ENCODE measurements around the gene TMEM79.

Gene TMEM79

GRCh38 chr1:156284112-156284511 is at the start of gene TMEM79:
Gene TMEM79, plus strand, starts transcription at chr1:156284325. Its CDS starts 902 bp downstream, at chr1:156285227.
- Mint-ChIP-seq H3K27ac (peak within 1 kb of the TSS; percentile 94), H3K9me3 (no peaks in the 10 kb centered on the region), H3K27me3 (ENCODE audit: low read depth) (no peaks in the 10 kb centered on the region), H3K4me1 (ENCODE audit: low read depth) (peaks cover 25% of the 10 kb centered on the region), H3K36me3 (ENCODE audit: low read depth) (peaks cover 9% of the 10 kb centered on the region), H3K4me3 (peak within 1 kb of the TSS; percentile 93)

DNA sequence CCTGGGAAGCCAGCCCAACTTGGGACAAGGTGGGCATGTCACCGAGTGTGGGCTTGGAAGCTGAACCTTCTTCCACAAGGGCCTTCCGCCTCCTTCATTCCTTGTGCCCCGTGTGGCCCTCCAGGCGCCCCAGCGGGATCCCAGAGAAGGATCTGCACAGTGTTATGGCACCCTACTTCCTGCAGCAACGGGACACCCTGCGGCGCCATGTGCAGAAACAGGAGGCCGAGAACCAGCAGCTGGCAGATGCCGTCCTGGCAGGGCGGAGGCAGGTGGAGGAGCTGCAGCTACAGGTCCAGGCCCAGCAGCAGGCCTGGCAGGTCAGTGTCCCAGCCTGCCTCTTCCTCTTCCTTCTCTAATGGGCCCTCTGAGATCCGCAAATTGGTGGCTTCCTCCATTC is 48.0 kb upstream of the TMEM79 start:
- Mint-ChIP-seq H3K4me3 (no peak overlapping the region), H3K4me1 (ENCODE audit: low read depth) (peaks cover 5% of the 10 kb centered on the region), H3K27ac (no peak overlapping the region), H3K36me3 (ENCODE audit: low read depth) (peaks cover 34% of the 10 kb centered on the region), H3K9me3 (no peaks in the 10 kb centered on the region), H3K27me3 (ENCODE audit: low read depth) (no peaks in the 10 kb centered on the region)

- Mint-ChIP-seq H3K36me3 (ENCODE audit: low read depth) (peaks cover 35% of the 10 kb centered on the region), H3K27ac (no peak overlapping the region), H3K9me3 (no peaks in the 10 kb centered on the region), H3K4me1 (ENCODE audit: low read depth) (peaks cover 5% of the 10 kb centered on the region), H3K27me3 (ENCODE audit: low read depth) (no peaks in the 10 kb centered on the region), H3K4me3 (no peak overlapping the region)
These were observed 45.9 kb upstream of the TMEM79 start for GRCh38 chr1:156238248-156238647.

DNA sequence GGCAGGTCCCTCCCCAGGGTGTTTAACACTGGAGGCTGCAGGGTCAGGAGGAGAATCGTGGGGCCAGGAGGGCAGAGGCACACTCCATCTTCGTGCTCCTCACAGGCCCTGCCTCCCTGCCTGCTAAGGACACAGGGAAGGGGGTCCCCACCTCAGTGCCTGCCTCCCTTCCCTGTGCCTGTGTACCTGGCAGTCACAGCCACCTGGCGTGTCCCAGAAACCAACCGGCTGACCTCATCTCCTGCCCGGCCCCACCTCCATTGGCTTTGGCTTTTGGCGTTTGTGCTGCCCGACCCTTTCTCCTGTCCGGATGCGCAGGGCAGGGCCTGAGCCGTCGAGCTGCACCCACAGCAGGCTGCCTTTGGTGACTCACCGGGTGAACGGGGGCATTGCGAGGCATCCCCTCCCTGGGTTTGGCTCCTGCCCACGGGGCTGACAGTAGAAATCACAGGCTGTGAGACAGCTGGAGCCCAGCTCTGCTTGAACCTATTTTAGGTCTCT is 42.8 kb upstream of the TMEM79 start:
- Mint-ChIP-seq H3K27me3 (ENCODE audit: low read depth) (no peaks in the 10 kb centered on the region), H3K36me3 (ENCODE audit: low read depth) (peaks cover 25% of the 10 kb centered on the region), H3K4me3 (no peak overlapping the region), H3K9me3 (no peaks in the 10 kb centered on the region), H3K27ac (no peak overlapping the region), H3K4me1 (ENCODE audit: low read depth) (peaks cover 11% of the 10 kb centered on the region)

- Mint-ChIP-seq H3K27me3 (ENCODE audit: low read depth) (no peaks in the 10 kb centered on the region), H3K4me3 (no peak within 1 kb of the TSS), H3K9me3 (no peaks in the 10 kb centered on the region), H3K27ac (no peak within 1 kb of the TSS), H3K4me1 (ENCODE audit: low read depth) (peaks cover 11% of the 10 kb centered on the region), H3K36me3 (ENCODE audit: low read depth) (peaks cover 21% of the 10 kb centered on the region)
These were observed 42.2 kb upstream of the TMEM79 start, which contains the start of gene BGLAP for GRCh38 chr1:156241926-156242325. Gene BGLAP, plus strand, starts transcription at chr1:156242184. Its CDS starts 48 bp downstream, at chr1:156242232.

DNA sequence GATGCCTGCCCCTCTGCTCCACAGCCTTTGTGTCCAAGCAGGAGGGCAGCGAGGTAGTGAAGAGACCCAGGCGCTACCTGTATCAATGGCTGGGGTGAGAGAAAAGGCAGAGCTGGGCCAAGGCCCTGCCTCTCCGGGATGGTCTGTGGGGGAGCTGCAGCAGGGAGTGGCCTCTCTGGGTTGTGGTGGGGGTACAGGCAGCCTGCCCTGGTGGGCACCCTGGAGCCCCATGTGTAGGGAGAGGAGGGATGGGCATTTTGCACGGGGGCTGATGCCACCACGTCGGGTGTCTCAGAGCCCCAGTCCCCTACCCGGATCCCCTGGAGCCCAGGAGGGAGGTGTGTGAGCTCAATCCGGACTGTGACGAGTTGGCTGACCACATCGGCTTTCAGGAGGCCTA is 41.4 kb upstream of the TMEM79 start:
- Mint-ChIP-seq H3K27ac (no peak overlapping the region), H3K27me3 (ENCODE audit: low read depth) (no peaks in the 10 kb centered on the region), H3K9me3 (no peaks in the 10 kb centered on the region), H3K4me3 (no peak overlapping the region), H3K36me3 (ENCODE audit: low read depth) (peaks cover 18% of the 10 kb centered on the region), H3K4me1 (ENCODE audit: low read depth) (peaks cover 11% of the 10 kb centered on the region)

GRCh38 chr1:156244126-156244525 is 40.0 kb upstream of the TMEM79 start:
- no peaks in the 10 kb centered on the region for H3K27me3 Mint-ChIP-seq (ENCODE audit: low read depth)
- peaks cover 7% of the 10 kb centered on the region for H3K36me3 Mint-ChIP-seq (ENCODE audit: low read depth)
- H3K9me3 Mint-ChIP-seq = no peaks in the 10 kb centered on the region
- H3K4me3 Mint-ChIP-seq = no peak overlapping the region
- no peak overlapping the region for H3K27ac Mint-ChIP-seq
- H3K4me1 Mint-ChIP-seq (ENCODE audit: low read depth) = peaks cover 11% of the 10 kb centered on the region

DNA sequence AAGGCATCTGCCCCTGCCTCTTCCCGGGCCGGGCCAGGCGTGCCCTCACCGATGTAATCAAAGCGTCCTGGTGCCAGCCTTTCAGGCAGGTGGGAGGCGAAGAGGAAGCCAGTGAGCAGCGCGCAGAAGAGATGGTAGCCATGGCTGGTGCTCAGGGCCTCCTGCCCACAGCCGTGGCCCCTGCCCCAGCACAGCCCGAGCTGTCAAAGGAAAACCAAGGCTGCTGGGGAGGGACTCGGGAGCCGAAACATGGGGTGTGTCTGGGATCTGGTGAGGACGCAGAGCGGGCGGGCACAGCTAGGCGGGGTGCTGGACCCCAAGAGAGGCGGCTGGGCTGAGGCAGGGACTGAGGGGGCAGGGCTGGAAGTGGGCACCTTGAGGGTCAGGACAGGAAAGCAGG is 39.4 kb upstream of the TMEM79 start:
- H3K27me3 Mint-ChIP-seq (ENCODE audit: low read depth) = no peaks in the 10 kb centered on the region
- no peaks in the 10 kb centered on the region for H3K9me3 Mint-ChIP-seq
- no peak overlapping the region for H3K27ac Mint-ChIP-seq
- H3K4me1 Mint-ChIP-seq (ENCODE audit: low read depth) = peaks cover 11% of the 10 kb centered on the region
- H3K36me3 Mint-ChIP-seq (ENCODE audit: low read depth) = peaks cover 7% of the 10 kb centered on the region
- H3K4me3 Mint-ChIP-seq = peak overlapping the region; percentile 72

DNA sequence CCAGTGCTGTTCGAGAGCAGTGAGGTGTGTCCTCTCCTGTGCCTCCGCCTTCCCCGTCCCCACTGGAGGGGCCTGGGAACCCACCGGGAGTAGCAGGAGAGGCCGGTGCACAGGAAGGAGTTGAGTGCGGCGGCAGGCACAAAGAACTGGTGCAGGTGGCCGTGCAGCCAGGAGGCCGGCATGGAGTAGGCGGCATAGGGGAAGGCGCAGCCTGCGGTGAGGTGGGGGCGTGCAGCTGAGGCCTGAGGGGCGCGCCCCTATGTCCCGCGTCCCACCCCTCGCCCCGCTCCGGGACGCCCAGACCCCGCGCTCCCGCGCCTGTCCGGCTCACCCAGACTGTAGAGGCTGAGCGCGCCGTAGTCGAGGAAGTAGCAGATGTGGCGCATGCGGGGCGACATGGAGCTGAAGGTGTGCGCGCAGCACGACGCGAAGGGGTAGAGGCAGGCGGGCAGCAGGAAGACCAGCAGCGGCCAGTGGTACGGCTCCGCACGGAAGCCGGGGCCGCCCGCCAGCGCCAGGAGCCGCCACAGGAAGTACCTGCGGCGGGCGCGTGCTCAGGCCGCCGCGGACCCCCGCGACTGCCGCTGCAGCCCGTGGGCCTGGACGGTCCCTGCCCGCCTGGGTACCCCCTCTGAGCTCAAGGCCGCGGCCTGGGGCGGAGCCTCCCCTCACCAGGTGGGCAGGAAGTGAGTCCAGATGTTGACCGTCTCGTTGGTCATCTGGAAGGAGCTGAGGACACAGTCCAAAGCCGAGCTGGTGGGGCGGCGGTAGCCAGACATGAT is 38.5 kb upstream of the TMEM79 start:
- H3K9me3 Mint-ChIP-seq = no peaks in the 10 kb centered on the region
- no peaks in the 10 kb centered on the region for H3K27me3 Mint-ChIP-seq (ENCODE audit: low read depth)
- peaks cover 8% of the 10 kb centered on the region for H3K4me1 Mint-ChIP-seq (ENCODE audit: low read depth)
- peak overlapping the region; percentile 82 for H3K27ac Mint-ChIP-seq
- H3K4me3 Mint-ChIP-seq = peak overlapping the region; percentile 72
- H3K36me3 Mint-ChIP-seq (ENCODE audit: low read depth) = peaks cover 6% of the 10 kb centered on the region

- H3K36me3 Mint-ChIP-seq (ENCODE audit: low read depth) = peaks cover 3% of the 10 kb centered on the region
- H3K4me3 Mint-ChIP-seq = no peak overlapping the region
- H3K9me3 Mint-ChIP-seq = no peaks in the 10 kb centered on the region
- peaks cover 8% of the 10 kb centered on the region for H3K4me1 Mint-ChIP-seq (ENCODE audit: low read depth)
- H3K27me3 Mint-ChIP-seq (ENCODE audit: low read depth) = no peaks in the 10 kb centered on the region
- H3K27ac Mint-ChIP-seq = no peak overlapping the region
These were observed 37.8 kb upstream of the TMEM79 start for GRCh38 chr1:156246241-156246780.

GRCh38 chr1:156246781-156247459 is 37.2 kb upstream of the TMEM79 start:
- Mint-ChIP-seq H3K36me3 (ENCODE audit: low read depth) (peaks cover 3% of the 10 kb centered on the region), H3K4me3 (no peak overlapping the region), H3K4me1 (ENCODE audit: low read depth) (peaks cover 8% of the 10 kb centered on the region), H3K27me3 (ENCODE audit: low read depth) (no peaks in the 10 kb centered on the region), H3K27ac (no peak overlapping the region), H3K9me3 (no peaks in the 10 kb centered on the region)

DNA sequence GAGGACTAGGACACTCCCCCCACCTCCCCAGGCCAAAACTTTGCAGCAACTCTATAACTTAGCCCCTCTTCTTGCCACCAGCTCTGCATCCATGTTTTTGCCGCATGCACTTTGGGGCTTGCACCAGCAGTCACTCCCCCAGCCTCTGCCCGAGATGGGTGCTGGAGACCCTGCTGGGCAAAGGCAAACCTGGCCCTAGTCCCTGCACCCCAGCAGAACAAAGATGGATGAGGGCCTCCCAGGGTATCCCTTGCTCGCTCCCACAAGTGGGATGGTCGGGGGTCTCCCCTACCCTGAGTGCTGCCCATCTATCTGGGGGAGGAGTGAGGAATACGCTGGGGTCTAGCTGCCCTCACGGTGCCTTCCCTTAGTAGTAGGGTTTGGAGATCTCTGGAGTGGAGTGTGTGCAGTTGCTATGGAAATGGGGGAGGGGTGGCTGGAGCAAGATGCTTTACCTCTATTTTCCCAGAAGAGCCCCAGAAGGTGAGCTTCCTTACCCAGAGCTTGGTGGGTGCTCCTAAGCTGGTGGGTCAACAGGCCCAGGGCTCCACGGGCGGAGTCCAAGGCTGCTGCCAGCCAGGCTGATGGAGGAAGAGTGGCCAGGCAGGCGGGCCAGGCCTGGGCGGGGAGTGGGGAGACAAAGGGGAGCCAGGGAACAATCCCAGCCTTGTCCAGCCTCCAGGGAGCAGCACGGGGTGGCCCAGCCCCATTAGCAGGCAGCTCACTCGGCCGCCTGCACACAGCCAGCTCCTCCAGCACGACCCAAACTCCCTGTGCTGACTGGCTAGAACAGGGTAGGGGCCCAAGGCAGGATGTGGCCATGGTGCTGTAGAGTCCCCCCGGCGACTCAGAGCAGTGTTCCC is 36.4 kb upstream of the TMEM79 start, which contains the start of gene PAQR6:
PAQR6 (minus strand) TSS at position 597 of the 863 bp plus-strand sequence. CDS start 1,325 bp downstream, outside the sequence.
- Mint-ChIP-seq H3K4me1 (ENCODE audit: low read depth) (peaks cover 8% of the 10 kb centered on the region), H3K36me3 (ENCODE audit: low read depth) (peaks cover 9% of the 10 kb centered on the region), H3K9me3 (no peaks in the 10 kb centered on the region), H3K27ac (no peak within 1 kb of the TSS), H3K27me3 (ENCODE audit: low read depth) (no peaks in the 10 kb centered on the region), H3K4me3 (no peak within 1 kb of the TSS)

- Mint-ChIP-seq H3K4me3 (no peak overlapping the region), H3K36me3 (ENCODE audit: low read depth) (peaks cover 14% of the 10 kb centered on the region), H3K27me3 (ENCODE audit: low read depth) (no peaks in the 10 kb centered on the region), H3K27ac (no peak overlapping the region), H3K4me1 (ENCODE audit: low read depth) (peaks cover 8% of the 10 kb centered on the region), H3K9me3 (no peaks in the 10 kb centered on the region)
These were observed 35.8 kb upstream of the TMEM79 start for GRCh38 chr1:156248323-156248683.

GRCh38 chr1:156249593-156249992 is 34.5 kb upstream of the TMEM79 start:
- Mint-ChIP-seq H3K36me3 (ENCODE audit: low read depth) (peaks cover 21% of the 10 kb centered on the region), H3K4me3 (no peak overlapping the region), H3K9me3 (no peaks in the 10 kb centered on the region), H3K27ac (no peak overlapping the region), H3K27me3 (ENCODE audit: low read depth) (no peaks in the 10 kb centered on the region), H3K4me1 (ENCODE audit: low read depth) (peaks cover 8% of the 10 kb centered on the region)

All from T-helper 1 cell treated with Interleukin-12 subunit alpha and Interleukin-12 subunit beta and Interleukin-4 antibody, amounts not matched to agents 30 μg/mL and 1 μg/mL, for 36 hours (primary cell).